SW480 (cell line): ENCODE data around the gene KIAA0930.
A peak's percentile ranks its signal among the peaks of the same experiment; 100 is the strongest.
"Not testable (repeated sequence)": the region's sequence is repeated elsewhere in the genome, so short reads cannot be mapped to it uniquely, and the experiment has no call there.

Experiments
- DNase-seq: peaks from one replicate; pipeline ENCODE4 v3.0.0-alpha.2; 2016; ENCODE audit warnings: low spot score

The KIAA0930 gene

DNA sequence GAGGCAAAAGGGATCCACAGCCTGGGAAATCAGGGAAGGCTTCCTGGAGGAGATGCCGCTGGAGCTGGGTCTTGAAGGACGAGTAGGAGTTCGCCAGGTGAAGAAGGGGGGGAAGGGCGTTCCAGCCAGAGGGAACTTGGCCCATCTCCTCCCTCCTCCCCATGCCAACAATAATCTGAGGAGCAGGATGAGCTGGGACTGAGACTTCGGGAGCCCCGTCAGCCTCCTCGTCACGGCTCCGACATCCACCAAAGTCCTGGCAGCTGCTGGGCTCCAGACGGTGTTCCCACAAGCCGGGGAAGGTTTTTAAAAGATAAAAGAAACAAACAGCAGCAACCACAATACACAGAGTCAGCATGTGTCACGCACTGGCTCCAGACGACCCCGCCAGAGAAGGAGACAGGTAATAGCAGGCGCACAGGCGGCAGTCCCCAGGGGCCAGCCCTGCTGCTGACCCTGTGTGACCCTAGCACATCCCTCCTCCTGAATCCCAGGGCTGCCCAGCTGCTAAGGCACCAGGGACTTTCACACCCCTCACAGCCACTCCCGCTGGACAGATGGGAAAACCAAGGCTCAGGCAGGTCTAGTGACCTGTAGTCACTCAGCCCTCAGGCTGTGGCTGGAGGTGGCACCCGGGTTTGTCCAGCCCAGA, 39.7 kb downstream of the KIAA0930 start:
- peak; percentile 9 for DNase-seq

DNA sequence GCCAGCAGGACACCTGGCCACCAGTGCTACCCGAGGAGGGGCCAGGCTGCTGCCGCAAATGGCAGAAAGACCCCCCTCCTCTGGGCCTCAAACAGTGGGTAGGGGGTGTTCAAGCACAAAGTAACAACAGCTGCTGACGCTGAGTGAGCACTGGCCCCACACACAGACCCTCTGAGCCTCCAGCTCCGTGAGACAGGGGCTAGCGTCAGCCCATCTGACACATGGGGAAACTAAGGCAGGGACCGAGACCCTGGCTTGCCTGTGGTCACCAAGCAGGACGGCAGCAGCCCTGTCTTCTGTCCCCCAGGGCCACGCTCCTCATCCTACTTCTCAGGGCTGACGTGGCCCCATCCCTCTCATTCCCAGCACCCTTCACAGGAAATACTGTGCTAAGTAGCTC, 40.5 kb downstream of the KIAA0930 start:
- no peak for DNase-seq

DNA sequence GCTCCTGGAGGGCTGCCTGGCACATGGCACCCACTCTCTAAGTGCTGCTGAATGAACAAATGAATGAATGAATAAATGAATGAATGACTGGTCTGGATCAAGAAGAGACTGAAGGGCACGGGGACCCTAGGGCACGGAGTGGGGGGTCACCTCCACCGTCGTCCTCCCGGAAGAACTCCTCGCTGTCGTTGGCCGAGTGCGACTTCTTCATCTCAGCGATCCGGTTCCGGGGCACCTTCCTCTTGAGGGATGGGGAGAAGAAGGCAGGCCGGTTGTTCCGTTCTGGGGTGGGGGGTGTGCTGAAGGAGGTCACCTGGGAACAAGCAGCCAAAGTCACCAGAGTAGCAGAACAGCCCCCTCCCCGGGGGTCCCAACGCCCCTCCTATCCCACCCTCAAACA, 41.0 kb downstream of the KIAA0930 start:
- DNase-seq = no peak

DNA sequence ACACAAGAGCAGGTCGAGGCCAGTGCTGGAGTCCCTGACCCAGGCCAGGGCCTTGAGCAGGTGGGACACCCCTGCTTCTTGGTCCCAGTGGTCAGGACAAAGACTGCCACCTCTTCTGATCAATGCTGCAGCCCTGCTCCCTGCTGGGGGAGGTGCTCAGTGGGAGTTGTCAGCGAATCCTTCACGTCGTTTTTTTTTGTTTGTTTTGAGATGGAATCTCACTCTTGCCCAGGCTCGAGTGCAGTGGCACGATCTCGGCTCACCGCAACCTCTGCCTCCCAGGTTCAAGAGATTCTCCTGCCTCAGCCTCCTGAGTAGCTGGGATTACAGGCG, 42.3 kb downstream of the KIAA0930 start:
- no peak for DNase-seq

DNA sequence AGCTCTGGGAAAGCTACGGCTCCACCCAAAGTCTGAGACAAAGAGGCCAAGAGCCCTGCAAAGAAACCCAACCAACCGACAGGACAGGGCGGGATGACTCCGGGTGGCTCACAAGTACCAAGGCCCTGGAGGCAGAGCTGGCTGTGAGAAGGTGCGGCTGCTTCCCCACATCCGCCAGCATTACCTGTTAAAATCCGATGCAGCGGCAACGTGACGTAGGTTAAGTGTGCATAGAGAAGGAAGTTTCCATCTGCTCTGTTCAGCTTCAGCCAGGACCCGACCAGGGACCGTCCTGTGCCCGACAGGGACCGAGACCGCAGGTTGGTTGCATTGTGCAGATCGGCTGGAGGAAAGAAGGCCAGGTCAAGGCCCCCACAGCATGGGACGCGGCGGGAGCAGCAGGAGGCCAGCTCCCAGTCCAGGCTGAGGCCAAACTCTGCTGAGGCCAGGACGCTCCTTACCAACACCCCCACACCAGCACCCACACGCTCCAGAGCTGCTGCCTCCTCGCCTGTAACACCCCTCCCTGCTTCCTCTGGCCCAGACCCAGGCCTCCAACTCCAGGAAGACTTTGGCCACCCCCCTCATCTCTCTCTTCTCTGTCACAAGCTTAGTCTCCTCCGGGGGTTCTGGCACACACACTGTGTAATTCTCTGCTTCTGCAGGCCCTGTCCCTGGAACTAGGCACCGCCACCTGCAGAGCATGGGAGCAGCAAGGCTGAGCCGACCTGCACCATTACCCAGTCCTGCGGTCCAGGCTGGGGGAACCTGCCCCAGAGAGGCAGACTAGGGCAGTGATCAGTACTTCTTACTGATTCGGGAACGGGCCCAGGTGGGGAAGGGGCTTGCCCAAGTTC, 42.9 kb downstream of the KIAA0930 start:
- DNase-seq = no peak

DNA sequence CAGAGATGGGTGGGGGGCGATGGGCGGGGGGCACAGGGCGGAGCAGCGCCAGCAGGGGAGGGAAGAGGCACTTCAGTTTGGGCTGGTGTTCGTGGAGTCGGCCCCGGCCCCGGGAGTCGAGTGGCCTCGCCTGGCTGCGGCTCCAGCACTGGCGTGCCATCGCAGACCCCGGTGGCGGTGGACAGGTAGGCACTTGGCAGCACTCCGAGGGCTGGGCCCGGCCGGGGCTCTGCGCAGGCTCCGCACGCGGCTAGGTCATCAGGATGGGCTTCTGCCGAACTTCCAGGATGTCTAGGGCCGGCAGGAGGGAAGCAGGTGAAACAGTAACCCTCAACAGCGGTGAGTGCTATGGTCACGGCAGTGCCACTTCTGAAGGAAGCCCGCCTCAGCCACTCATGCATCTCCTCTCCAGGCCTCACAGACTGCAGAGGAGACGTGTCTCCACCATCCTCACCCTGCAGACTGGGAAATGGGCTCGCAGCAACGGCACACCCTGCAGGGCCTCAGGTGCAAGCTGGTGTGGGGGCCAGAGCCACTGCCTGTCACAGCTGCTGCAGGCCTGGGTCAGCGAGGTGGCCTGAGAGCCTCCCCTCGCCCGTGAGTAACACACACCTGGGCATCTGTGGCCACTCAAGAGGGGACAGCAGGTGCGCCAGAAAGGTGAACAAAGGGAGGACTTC, 43.6 kb downstream of the KIAA0930 start:
- no peak for DNase-seq

DNA sequence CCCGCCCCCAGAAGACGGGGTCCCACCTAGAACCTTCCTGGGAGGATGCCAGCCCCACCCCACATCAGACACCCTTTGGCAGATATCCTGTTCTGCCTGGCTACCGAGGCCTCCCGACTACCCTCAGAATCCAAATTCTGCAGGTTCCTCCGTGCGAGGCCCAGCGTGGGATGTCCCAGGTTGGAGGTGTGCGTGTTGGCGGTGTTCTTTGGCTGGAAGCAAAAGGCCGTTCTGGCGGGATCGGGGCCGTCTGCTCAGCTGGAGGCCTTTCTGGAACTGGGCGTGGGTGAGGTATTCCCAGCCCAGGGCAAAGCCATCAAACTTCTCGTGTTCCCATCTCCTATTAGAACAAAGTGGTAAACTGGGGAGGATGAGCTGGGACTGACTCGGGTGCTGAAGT, 44.4 kb downstream of the KIAA0930 start:
- DNase-seq = no peak

DNA sequence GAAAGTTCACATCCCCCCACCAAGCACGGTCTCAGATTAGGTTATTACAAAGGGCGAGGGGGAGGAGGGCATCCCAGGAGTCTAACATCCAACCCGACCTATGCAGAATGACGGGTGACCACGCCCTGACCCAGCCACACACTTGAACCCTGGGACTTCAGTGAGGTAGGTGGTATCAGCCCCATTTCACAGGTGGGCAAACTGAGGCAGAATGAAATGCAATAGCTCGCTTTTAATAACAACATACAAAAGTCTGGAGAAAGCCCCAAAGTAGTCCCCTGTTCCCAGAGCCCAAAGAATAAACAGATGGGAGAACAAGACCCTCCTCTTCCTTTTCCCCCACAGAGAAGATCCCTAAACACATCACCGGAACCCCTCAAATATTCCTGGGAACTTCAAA, 45.1 kb downstream of the KIAA0930 start:
- DNase-seq = no peak

DNA sequence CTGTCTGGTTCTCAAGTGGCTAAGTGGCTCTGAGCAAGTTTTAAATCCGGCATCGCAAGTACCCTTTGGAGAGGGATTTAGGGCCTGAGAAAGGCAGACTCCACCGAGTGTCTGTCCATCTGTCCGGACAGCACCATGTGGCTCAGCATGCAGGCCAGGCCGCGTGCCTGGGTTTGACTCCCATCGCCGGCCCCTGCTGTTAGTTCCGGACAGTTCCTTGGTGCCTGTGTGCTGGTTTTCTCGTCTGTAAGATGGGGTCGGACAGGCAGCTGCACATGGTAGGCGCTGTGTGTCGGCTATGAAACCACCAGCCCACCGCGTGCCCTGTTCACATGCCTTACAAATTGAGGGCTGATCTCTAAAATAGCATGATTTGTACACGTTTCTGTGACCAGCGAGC, 46.0 kb downstream of the KIAA0930 start:
- no peak for DNase-seq

DNA sequence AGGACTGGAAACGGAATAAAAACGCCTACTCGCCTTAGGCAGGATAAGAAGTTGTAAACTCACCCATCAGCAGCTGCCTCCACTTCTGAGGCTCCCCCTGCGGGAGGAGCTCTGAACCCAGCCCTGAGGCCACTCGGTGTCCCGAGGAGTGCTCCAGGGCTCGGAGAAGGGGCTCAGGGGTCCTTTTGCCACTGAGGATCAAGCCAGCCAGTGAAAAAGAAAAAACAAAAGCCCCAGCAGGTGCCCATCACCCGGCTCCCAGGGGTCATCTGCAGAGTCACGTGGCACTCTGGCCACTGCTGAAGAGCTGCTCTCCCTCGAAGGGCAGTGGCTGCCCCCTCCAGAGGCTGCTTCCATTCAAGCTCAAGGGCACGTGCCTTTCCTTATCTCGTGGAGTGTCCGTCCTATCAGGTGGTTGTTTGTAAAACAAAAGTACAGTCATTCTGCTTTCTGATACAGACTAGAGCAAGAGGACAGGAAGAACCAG, 48.0 kb downstream of the KIAA0930 start:
- DNase-seq = no peak

DNA sequence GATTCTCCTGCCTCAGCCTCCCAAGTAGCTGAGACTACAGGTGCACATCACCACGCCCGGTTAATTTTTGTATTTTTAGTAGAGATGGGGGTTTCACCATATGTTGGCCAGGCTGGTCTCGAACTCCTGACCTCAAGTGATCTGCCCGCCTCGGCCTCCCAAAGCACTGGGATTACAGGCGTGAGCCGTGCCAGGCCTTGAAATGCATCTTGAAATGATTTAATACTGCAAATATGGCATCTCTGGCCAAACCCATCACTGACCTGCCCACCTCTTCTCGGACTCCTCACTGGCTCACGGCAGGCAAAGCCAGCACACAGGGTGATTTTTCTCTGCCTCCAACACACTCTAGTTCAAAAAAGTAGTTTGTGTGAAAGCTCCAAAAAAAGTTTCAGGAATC, 48.9 kb downstream of the KIAA0930 start:
- DNase-seq = not testable (repeated sequence)

DNA sequence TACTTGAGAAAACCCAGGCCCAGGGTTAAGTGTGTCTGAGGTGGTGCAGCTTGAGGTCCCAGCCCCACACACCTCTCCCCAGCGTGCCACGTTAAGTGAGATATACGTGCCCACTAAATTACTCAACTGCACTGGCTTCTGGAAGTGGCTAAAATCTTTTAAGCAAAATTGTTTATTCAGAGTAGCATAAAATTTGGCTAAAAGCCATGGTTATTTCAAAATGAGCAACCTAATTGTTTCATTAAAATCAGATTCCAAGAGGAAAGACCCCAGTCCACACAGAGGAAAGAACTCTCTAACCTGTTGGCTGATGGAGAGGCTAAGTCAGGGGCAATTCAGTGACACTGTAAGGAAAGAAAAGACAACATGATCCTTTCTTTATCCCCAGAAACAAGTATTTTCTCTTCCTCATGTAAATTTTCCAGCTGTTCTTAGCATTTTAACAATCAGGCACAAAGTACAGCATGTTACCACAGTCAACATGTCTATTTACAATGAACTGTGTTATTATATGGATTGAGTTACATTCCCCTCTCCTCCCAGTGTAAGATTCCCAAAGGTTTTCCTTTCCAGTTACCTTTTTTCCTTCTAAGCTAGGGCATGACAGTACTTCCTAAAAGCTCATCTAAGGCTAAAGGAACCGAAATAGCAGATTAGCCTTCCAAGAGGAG, 50.4 kb downstream of the KIAA0930 start:
- DNase-seq = no peak

DNA sequence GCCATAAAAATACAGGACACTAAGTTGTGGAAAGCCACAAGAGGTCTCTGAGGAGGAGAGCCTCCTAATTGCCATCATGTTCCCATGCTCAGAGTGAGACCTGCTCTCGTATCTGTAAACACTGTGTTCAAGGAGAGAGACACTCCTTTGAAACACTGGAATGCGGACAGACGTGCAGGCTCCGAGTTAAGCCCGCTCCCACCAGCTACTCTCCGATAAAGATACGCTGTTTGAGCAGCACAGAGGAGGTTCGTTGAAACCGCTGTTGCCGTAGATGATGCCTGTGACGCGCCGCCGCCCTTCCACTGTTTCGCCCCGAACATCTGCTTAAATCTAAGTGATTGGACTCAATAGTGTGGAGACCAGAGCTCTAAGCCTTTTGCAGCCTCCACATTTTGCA, 51.9 kb downstream of the KIAA0930 start:
- DNase-seq = no peak

DNA sequence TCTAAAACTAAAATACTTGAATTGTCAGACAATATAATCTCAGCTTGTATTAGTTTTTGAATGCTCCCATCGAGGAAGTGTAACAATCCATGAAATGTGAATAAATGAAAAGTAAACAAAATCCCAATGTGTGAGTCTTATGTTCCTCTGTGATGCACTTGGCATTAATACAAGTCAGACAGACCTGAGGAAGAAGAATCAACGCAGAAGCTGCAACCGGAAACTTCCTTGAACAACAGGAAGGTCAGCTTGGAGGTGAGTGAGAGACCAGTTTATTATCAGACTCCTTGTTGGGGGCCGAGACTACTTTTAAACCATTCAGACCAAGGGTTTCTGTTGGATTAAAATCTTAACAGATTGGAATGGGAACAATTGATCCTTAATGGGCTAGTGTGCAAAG, 52.8 kb downstream of the KIAA0930 start:
- no peak for DNase-seq

DNA sequence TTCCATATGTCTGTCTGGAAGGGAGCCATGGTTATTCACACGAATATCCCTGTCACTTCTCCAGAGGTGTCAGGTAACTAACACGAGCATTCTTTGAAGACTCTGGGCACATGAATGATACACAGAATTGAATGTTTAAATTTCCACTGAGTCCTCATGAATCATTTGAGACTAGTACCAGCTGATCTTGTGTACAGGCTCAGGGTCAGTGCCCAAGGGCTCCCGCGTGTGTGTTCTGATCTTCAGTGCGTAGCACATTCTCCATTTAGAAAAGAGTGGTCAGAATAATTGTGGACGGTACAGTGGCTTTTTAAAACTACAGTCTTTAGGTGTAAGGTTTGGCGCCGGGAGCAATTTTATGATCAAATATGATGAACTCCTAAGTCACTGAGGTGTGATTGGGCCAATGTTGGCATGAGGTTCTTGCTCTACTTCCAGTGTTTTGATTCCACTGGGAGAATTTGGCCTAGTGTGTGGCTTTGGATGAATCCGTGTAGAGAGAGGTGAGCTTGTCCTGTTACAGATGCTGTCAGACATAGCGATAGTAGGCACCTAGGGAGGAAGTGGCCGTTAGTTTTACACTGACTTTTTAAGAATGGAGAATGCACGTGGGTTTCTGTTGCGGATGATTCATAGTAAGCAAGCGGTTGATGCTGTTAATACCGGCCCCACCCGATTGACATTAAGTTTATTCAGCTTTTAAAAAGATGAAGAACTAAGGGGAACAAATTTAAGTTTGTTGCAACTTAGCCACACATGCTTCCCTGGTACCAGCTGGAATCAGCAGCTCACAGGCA, 54.8 kb downstream of the KIAA0930 start:
- DNase-seq = no peak

DNA sequence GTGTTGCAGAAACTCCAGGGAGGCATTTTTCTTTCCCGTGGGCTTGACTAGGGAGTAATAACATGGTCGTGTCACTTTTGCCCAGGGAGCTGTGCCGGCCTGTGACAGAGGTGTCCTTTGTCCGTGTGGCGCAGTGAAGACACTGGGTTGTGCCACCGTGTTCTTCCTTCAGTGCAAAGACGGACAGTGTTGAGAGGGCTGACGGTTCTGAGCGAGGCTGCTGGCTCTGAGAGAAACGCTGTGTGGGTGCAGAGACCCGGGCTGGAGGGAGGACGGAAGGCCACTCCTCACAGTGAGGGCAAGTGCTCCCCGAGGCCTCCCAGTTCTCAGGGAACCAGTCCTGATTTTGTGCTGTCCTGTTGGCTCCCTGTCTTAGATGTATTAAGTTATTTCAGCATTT, 56.7 kb downstream of the KIAA0930 start:
- DNase-seq = no peak

DNA sequence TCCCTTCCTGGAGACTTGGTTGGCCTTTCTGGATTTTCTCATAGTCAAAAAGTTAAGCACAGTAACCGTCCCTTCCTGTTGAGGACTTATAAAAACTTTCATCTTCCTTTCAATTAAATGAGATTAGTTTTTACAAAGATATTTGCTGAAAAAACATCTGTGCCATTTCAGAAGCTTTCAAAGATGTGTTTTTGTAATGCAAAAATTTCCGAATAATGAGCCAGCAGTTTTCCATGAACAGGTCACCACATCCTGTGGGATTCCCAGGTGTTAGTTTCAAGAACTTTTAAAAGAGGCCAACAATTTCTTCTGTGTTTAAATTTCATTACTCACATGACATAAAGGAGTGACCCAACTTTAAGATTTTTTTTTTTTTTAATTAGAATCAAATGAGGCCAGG, 58.9 kb downstream of the KIAA0930 start:
- DNase-seq = no peak

DNA sequence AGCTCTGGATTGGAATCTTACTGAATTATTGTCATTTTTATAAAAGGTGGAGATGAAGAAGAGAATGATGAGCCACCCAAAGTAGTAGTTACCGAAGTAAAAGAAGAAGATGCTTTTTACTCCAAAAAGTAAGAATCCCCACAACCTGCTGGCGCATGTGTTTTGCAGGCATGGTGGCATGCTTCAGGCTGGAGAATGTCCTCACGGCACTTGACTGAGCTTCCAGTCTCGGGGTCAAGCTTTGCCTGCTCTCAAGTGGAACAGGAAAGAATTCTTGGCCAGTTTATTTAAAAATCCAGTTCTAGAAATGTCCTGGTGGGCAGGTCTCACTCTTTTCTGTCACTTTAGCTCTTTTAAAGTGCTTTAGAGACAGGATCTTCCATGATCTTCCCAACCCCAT, 59.5 kb downstream of the KIAA0930 start:
- no peak for DNase-seq

DNA sequence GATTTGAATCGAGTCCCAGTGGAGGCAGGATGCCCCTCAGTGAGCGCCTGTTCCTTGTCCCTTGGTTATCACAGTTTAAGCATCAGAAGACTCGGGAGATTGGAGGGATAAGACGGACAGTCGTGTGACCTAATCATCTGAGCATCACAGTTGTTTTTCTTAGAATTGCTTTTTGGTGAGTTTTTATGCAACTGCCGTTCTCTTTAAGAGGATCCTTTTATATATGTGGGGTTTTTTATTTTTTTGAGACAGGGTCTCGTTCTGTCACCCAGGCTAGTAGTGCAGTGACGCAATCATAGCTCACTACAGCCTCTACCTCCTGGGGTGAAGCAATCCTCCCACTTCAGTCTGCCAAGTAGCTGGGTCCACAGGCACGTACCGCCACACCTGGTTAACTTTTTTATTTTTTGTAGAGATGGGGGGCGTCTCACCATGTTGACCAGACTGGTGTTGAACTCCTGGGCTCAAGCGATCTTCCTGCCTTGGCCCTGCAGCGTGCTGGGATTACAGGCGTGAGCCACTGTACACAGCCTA, 60.5 kb downstream of the KIAA0930 start:
- no peak for DNase-seq

DNA sequence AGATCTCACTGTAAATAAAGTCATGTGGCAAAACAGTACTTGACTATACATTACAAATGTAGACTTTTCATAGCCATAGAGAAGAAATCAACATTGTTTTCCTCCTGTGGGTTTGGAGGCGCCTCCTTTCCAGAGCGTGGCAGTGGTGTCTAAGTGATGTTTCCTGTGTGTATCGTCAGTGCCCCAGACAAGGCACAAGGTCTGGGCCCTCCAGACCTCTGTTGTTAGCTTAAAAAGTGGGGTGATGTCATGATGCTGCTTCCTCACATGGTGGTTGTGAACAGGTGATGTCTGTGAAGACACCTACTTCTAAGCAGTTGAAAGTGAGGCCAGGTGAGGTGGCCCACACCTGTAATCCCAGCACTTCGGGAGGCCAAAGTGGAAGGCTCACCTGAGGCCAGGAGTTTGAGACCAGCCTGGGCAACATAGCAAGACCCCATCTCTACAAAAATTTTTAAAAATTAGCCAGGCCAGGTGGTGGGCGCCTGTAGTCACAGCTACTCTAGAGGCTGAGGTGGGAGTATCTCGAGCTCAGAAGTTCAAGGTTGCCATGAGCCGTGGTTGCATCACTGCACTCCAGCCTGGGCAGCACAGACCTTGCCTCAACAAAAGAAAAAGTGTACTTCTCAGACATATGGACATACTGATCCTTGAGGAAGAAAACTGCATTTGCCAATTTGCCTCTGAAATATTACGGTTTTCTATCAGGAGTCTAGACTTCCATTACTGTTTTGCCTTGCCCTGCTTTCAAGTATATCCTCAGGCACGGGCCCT, 61.2 kb downstream of the KIAA0930 start:
- DNase-seq = no peak
